ENCODE data around the gene GCAT.

The GCAT gene

GRCh38 chr22:37820350-37820749, 12.6 kb downstream of the GCAT start:
- TF ChIP-seq CTCF (IDR thresholded peaks at IDR 0.05; ENCODE audit: low read depth, low read length) = no peak
- H3K4me3 ChIP-seq (ENCODE audit: low read depth, low read length) = no peak overlapping the region

- no peak for TF ChIP-seq CTCF (IDR thresholded peaks at IDR 0.05; ENCODE audit: low read depth, low read length)
- no peak overlapping the region for H3K4me3 ChIP-seq (ENCODE audit: low read depth, low read length)
Measured at GRCh38 chr22:37822079-37822833, 14.5 kb downstream of the GCAT start.

GRCh38 chr22:37823134-37823985, 15.6 kb downstream of the GCAT start, which contains the start of gene GALR3:
TSS of gene GALR3 (plus strand) at chr22:37823382. CDS start at chr22:37823407, 25 bp downstream.
- H3K4me3 ChIP-seq (ENCODE audit: low read depth, low read length) = no peak within 1 kb of the TSS
- no peak for TF ChIP-seq CTCF (IDR thresholded peaks at IDR 0.05; ENCODE audit: low read depth, low read length)

GRCh38 chr22:37824674-37825641, 17.2 kb downstream of the GCAT start:
- H3K4me3 ChIP-seq (ENCODE audit: low read depth, low read length) = no peak overlapping the region
- TF ChIP-seq CTCF (IDR thresholded peaks at IDR 0.05; ENCODE audit: low read depth, low read length) = no peak

GRCh38 chr22:37827056-37827455, 19.3 kb downstream of the GCAT start:
- no peak overlapping the region for H3K4me3 ChIP-seq (ENCODE audit: low read depth, low read length)
- TF ChIP-seq CTCF (IDR thresholded peaks at IDR 0.05; ENCODE audit: low read depth, low read length) = no peak

- no peak for TF ChIP-seq CTCF (IDR thresholded peaks at IDR 0.05; ENCODE audit: low read depth, low read length)
- no peak overlapping the region for H3K4me3 ChIP-seq (ENCODE audit: low read depth, low read length)
Measured at GRCh38 chr22:37830093-37830842, 22.5 kb downstream of the GCAT start.

Measured in WI38 (cell line).